Tracheal epithelial cell (primary cell): ENCODE measurements around the gene RPL12. TPM values are rescaled to one million over a fixed set of nuclear protein-coding genes. Genes with fewer than 3 reads are reported as not detected.

Experiments
- total RNA-seq: library from RNA; depleted of rRNA; stranded (reverse); fragments of >200 nt; gene quantifications from 2 replicates; pipeline ENCODE4 v1.2.1, GENCODE V29; 2014

Gene RPL12
- 2,568 and 3,770 TPM in 2 replicates for total RNA-seq

GRCh38 chr9:127450830-127451607, at the start of gene RPL12, which contains the start of gene LRSAM1:
RPL12 (minus strand) TSS chr9:127451406; CDS start chr9:127451317, 89 bp downstream.
LRSAM1 (plus strand) TSS chr9:127451510; CDS start chr9:127454528, 3,018 bp downstream.

GRCh38 chr9:127423934-127424675, 27.1 kb downstream of the RPL12 start, which contains the start of gene ZNF79:
ZNF79 (plus strand) TSS chr9:127424382; CDS start chr9:127424788, 406 bp downstream.

Other genes starting within 250 kb of the RPL12 start
- gene GARNL3, start 186.6 kb downstream of the RPL12 start, total RNA-seq: 6.0 and 6.5 TPM in 2 replicates
- 7.2 and 8.5 TPM in 2 replicates for gene SLC2A8, start 54.2 kb downstream of the RPL12 start, total RNA-seq
- 8.3 and 10.8 TPM in 2 replicates for gene ZNF79, start 27.0 kb downstream of the RPL12 start, total RNA-seq
- gene LRSAM1, start 104 bp upstream of the RPL12 start, total RNA-seq: 11.1 and 14.0 TPM in 2 replicates
- gene STXBP1, start 160.9 kb upstream of the RPL12 start, total RNA-seq: 7.2 and 10.2 TPM in 2 replicates